ACC112 (cell line): Measurements from ENCODE around the gene LY86.

Experiments
- H2AFZ ChIP-seq: fragments of 200-600 bp; sonication (generic); one replicate; pipeline ENCODE4 v1.6.0; 2017; ENCODE audit warnings: antibody characterized with exemption, low read length; ENCODE audit not compliant: unreplicated experiment
- H3K27ac ChIP-seq: fragments of 200-600 bp; sonication (generic); 2 replicates; pipeline ENCODE4 v1.5.1; 2014; ENCODE audit warnings: low read depth, mild to moderate bottlenecking, antibody characterized with exemption, low read length, moderate library complexity
- H3K27me3 ChIP-seq: fragments of 200-600 bp; sonication (generic); 2 replicates; pipeline ENCODE4 v1.6.1; 2014; ENCODE audit warnings: mild to moderate bottlenecking, antibody characterized with exemption, low read length, moderate library complexity, mixed read lengths; ENCODE audit not compliant: insufficient read depth
- H3K36me3 ChIP-seq: fragments of 200-600 bp; sonication (generic); 2 replicates; pipeline ENCODE4 v1.6.1; 2016; ENCODE audit warnings: mild to moderate bottlenecking, antibody characterized with exemption, low read length, moderate library complexity, mixed read lengths; ENCODE audit not compliant: insufficient read depth
- H3K4me1 ChIP-seq: fragments of 200-600 bp; sonication (generic); one replicate; pipeline ENCODE4 v1.6.1; 2016; ENCODE audit warnings: low read length, mixed read lengths; ENCODE audit not compliant: insufficient read depth, unreplicated experiment, control insufficient read depth
- H3K4me3 ChIP-seq: fragments of 200-600 bp; sonication (generic); 2 replicates; pipeline ENCODE4 v1.5.1; 2014; ENCODE audit warnings: mild to moderate bottlenecking, low read depth, low read length
- H3K79me2 ChIP-seq: fragments of 200-600 bp; sonication (generic); one replicate; pipeline ENCODE4 v1.6.0; 2016; ENCODE audit warnings: low read length; ENCODE audit not compliant: control insufficient read depth, unreplicated experiment, insufficient read depth

The LY86 gene

GRCh38 chr6:6587696-6588063 is 840 bp upstream of the LY86 start:
- H3K4me1 ChIP-seq, result no peaks in the 10 kb centered on the region
- H3K4me3 ChIP-seq, result no peak overlapping the region
- no peak overlapping the region for H2AFZ ChIP-seq
- H3K36me3 ChIP-seq, result no peaks in the 10 kb centered on the region
- H3K27me3 ChIP-seq, result no peaks in the 10 kb centered on the region
- H3K79me2 ChIP-seq, result no peaks in the 10 kb centered on the region
- H3K27ac ChIP-seq, result no peak overlapping the region

- Histone ChIP-seq H2AFZ (no peak overlapping the region), H3K27ac (no peak overlapping the region), H3K27me3 (no peaks in the 10 kb centered on the region)
Observed at GRCh38 chr6:6588924-6589709, 597 bp downstream of the LY86 start.

GRCh38 chr6:6590530-6590929 is 2.0 kb downstream of the LY86 start:
- H3K79me2 ChIP-seq, result no peaks in the 10 kb centered on the region
- no peak overlapping the region for H3K4me3 ChIP-seq
- H2AFZ ChIP-seq, result no peak overlapping the region
- H3K27me3 ChIP-seq, result no peaks in the 10 kb centered on the region
- no peaks in the 10 kb centered on the region for H3K4me1 ChIP-seq
- H3K27ac ChIP-seq, result no peak overlapping the region
- no peaks in the 10 kb centered on the region for H3K36me3 ChIP-seq

More at GRCh38 chr6:6588924-6589709, 597 bp downstream of the LY86 start:
- Histone ChIP-seq H3K4me1 (no peaks in the 10 kb centered on the region), H3K79me2 (no peaks in the 10 kb centered on the region), H3K4me3 (no peak overlapping the region), H3K36me3 (no peaks in the 10 kb centered on the region)

GRCh38 chr6:6591778-6592465 is 3.4 kb downstream of the LY86 start:
- Histone ChIP-seq H3K36me3 (no peaks in the 10 kb centered on the region), H3K27me3 (no peaks in the 10 kb centered on the region), H2AFZ (no peak overlapping the region), H3K4me3 (no peak overlapping the region), H3K79me2 (no peaks in the 10 kb centered on the region), H3K4me1 (no peaks in the 10 kb centered on the region), H3K27ac (no peak overlapping the region)

GRCh38 chr6:6592826-6593475 is 4.4 kb downstream of the LY86 start:
- H3K4me3 ChIP-seq, result no peak overlapping the region
- H3K36me3 ChIP-seq, result no peaks in the 10 kb centered on the region
- H3K79me2 ChIP-seq, result no peaks in the 10 kb centered on the region
- no peaks in the 10 kb centered on the region for H3K27me3 ChIP-seq
- no peak overlapping the region for H2AFZ ChIP-seq
- H3K27ac ChIP-seq, result no peak overlapping the region
- no peaks in the 10 kb centered on the region for H3K4me1 ChIP-seq

- H3K27ac ChIP-seq, result no peak overlapping the region
- no peak overlapping the region for H2AFZ ChIP-seq
- H3K4me3 ChIP-seq, result no peak overlapping the region
- H3K36me3 ChIP-seq, result no peaks in the 10 kb centered on the region
- no peaks in the 10 kb centered on the region for H3K79me2 ChIP-seq
- H3K4me1 ChIP-seq, result no peaks in the 10 kb centered on the region
- H3K27me3 ChIP-seq, result no peaks in the 10 kb centered on the region
Observed at GRCh38 chr6:6593867-6594468, 5.4 kb downstream of the LY86 start.

- Histone ChIP-seq H3K27ac (no peak overlapping the region), H3K79me2 (no peaks in the 10 kb centered on the region), H3K36me3 (no peaks in the 10 kb centered on the region), H2AFZ (no peak overlapping the region), H3K4me3 (no peak overlapping the region), H3K4me1 (no peaks in the 10 kb centered on the region), H3K27me3 (no peaks in the 10 kb centered on the region)
Observed at GRCh38 chr6:6595025-6595424, 6.5 kb downstream of the LY86 start.

GRCh38 chr6:6595952-6596351 is 7.4 kb downstream of the LY86 start:
- Histone ChIP-seq H3K27me3 (no peaks in the 10 kb centered on the region), H3K4me3 (no peak overlapping the region), H3K79me2 (no peaks in the 10 kb centered on the region), H2AFZ (no peak overlapping the region), H3K4me1 (no peaks in the 10 kb centered on the region), H3K36me3 (no peaks in the 10 kb centered on the region), H3K27ac (no peak overlapping the region)

- H3K4me3 ChIP-seq, result no peak overlapping the region
- H3K4me1 ChIP-seq, result no peaks in the 10 kb centered on the region
- no peaks in the 10 kb centered on the region for H3K36me3 ChIP-seq
- H3K79me2 ChIP-seq, result no peaks in the 10 kb centered on the region
- no peak overlapping the region for H2AFZ ChIP-seq
- no peak overlapping the region for H3K27ac ChIP-seq
- no peaks in the 10 kb centered on the region for H3K27me3 ChIP-seq
Observed at GRCh38 chr6:6596529-6597328, 8.2 kb downstream of the LY86 start.

- Histone ChIP-seq H3K79me2 (no peaks in the 10 kb centered on the region), H3K4me1 (no peaks in the 10 kb centered on the region), H3K36me3 (no peaks in the 10 kb centered on the region), H3K27ac (no peak overlapping the region), H2AFZ (no peak overlapping the region), H3K27me3 (no peaks in the 10 kb centered on the region), H3K4me3 (no peak overlapping the region)
Observed at GRCh38 chr6:6597682-6598081, 9.2 kb downstream of the LY86 start.
